NCI-H1092 treated with DMSO at 0.1 percent for 48 hours (cell line): Measurements from ENCODE around the gene PPP1R3G.

Experiments
- DNase-seq: peaks from one replicate; lab custom pipeline; 2025; lab: John Stamatoyannopoulos, UW

The PPP1R3G gene

DNA sequence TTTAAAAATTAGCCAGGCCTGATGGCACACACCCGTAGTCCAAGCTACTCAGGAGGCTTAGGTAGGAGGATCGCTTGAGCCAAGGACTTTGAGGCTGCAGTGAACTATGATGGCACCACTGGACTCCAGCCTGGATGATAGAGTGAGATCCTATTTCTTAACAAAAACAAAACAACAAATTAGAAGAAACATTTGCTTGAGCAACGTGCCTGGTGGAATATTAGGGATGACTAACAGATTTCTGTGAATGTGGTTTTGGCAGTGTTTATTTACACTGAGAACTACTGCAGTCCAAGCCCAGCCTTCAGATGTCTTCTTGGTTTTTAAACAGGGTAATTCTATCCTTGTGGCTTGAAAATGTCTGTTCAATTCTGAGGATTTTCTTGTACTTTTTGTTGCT lies 9.2 kb downstream of the PPP1R3G start:
- DNase-seq, result no peak

DNA sequence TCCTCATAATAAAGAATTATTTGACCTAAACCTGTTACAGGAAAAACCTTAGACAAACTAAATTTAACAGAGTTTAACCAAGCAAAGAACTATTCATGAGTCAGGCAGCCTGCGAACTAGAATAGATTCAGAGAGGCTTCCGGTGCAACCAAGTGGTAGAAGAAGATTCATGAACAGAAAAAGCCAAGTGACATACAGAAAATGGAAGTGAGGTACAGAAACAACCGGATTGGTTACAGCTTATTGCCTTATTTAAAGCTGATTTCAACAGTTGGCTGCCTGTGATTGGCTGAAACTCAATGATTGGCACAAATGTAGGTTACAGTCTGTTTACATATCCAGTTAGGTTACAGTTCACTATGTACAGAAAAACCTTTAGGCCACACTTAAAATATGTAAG lies 10.1 kb downstream of the PPP1R3G start:
- DNase-seq, result no peak

DNA sequence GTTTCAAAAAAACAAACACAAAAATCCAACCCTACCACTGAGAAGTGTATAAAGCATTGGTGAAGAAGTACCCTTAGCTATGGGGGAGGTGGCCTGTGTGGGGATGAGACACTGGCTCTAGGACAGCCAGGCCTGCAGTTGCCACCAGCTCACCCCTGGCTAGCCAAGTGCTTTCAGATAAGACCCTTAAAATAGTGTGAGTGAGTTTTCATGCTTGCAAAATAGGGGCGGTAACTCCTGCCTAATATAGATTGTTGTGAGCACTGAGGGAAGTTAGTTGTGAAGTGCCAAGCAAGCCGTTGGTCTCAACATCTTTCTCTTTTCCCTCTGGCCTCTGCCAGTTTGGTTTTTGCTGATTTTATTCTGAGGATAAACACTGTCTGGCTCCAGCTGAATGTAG lies 11.3 kb downstream of the PPP1R3G start:
- DNase-seq, result no peak

DNA sequence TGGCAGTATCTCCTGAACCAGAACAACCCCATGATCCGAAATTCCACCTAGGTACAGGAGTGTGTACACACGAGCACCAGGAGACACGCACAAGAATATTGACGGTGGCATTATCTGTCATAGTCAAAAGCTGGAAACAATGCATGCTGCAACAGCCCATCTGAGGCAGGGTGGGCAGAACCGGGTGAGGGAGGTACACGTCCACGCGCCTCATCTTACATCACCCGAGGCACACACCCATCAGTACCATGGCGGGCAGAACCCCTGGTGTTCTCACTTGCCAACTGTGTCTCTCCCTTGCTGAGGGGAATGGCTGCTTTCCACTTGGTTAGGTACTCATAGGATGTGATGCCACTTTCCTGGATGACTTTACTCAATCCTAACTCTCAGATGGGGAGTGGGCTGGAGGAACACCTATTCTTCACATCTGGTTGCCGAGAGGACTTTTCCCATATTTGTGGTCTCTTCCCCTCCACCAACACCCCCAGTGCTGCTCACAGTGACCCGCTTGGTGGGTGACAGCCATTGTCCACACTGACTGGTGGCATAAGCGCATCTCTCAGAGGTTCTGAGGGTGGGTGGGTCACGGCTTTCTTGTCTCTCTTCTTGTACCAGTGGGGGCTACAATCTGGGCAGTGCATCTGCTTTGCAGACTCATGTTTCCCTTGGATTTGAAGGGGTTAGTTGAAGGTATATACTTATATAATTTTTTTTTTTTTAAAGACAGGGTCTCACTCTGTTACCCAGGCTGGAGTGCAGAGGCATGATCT lies 13.5 kb downstream of the PPP1R3G start:
- no peak for DNase-seq

DNA sequence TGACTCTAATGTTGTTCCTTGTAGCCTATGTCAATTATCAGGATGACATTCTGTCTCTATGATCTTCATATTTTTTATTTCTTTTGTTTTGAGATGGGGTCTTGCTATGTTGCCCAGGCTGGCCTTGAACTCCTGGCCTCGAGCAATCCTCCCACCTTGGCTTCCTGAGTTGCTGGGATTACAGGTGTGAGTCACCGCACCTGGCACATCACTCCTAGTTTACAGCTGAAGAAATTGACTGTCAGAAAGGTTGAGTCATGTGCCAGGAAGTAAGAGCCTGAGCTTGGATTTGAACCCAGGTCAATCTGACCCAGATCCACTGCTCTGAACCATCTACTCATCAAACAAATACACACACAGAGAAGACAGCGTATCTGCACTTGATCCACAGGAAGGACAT lies 14.4 kb downstream of the PPP1R3G start:
- DNase-seq, result no peak

DNA sequence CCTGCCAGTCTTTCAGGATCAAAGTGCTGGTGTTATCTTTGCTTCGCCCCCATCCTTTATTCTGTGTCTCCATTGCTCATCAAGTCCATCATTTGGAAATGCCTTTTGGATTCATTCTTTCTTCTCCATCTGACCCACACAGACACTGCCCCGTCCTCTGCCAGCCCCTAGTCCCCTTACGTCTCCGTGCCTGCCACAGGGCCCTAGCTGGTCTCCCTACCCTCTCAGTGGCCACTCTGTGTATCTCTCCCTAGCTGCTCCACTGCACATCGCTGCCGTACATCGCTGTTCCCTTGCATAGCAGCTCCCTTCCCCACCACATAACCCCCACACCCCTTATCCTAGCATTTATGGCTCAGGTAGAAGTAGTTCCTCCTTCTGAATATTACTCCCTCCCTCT lies 15.7 kb downstream of the PPP1R3G start:
- no peak for DNase-seq

DNA sequence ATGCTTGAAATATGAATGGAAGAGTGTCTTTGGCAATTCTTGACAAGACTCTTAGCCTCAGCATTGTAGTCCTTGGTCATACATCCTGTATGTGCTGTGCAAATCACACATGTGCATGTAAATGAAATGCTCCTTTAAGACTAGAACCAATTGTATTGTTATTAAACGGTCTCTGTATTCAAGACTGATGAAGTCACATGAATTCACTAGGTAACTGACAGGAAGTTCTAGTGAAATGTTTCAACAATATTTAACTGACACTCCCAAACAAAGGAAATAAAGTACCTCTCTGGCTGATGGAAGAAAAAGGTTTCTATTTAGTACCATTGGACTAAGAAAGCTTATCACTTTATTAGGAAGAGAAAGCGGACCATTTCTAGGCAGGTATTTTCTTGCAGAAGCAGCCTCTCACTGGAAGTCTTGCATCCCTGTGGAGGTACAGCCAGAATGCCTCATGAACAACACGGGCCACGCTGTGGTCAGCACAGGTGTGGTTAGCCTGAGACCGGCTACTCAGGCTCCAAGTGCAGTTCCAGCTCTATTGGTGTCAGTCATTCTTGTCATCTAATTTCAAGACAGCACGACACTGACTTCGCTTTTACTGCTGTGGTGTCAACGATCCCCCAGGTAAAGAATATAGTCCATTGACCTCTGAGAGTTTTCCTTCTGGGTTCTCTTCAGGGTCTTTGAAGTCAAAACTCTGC lies 17.3 kb downstream of the PPP1R3G start:
- DNase-seq, result no peak

DNA sequence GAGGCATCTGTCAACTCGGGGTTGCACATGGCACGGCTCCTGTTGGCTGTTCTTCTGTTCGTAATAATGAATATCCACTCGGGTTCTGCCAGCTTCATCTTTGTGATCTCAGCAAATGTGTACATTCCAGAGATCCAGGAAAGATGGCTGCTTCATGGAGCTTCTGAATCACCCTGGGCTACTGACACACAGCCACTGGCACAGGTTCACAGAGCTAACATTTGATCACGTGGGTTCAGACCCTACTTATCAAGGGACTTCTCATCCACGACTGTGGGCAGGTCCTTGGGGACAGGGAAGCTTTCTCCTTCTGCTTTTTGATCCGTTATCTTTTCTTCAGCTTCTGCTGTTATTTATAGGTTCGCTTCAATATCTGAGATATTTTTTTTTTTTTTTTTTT lies 18.1 kb downstream of the PPP1R3G start:
- no peak for DNase-seq

DNA sequence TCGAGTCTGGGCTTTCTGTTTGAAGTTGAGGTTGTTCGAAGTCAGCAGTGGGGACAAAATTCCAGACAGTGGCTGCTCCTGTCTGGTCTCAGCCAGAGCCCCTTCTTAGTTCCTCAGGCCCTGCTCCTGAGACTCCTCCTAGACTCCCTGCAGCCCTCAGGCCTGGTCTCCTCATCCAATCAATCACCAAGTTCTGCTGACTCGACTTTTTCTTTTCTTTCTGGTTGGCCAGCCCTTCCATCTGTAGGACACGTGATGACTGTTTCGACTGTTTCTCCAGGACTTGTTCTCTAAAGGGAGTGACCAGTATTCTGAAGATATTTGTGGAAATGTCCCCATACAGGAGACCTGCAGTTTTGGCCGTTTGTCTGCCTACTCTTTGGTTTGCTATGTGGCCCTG lies 19.5 kb downstream of the PPP1R3G start:
- no peak for DNase-seq

DNA sequence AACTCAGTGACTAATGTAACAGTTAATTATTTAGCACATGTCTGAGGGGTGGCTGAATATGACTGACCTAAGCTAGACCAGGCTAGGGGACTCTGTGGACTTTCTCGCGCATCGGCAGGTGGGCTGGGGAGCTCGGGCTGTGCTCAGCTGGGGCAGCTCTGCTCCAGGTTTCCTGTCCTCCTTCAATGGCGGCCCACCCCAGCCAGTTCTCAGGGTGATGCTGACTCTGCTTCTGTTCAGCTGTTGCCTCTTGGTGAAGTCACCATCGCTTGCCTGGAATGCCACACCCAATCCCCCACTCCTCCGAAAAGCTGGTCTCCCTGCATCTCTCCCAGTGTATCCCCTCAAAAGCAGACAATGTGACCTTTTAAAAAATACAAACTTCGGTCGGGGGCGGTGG lies 20.0 kb downstream of the PPP1R3G start:
- DNase-seq, result no peak

DNA sequence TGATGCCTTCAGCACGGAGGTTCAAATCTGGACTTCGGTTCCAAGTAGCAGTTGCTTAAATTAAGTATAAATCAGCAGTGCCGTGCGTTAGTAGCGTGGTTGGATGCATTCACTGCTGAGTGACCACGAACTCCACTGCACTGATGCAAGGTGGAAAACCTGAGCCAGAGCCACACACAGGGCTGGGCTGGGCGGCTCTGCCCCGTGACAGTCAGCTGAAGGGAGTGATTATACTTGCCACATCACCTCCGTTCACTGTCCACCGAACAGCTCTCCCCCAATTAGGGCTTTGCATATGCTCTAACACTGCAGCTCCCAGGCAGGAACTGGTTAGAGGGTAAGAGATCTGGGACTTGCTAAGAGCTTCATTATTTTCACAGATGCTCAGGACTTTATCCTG lies 22.2 kb downstream of the PPP1R3G start:
- DNase-seq, result no peak

DNA sequence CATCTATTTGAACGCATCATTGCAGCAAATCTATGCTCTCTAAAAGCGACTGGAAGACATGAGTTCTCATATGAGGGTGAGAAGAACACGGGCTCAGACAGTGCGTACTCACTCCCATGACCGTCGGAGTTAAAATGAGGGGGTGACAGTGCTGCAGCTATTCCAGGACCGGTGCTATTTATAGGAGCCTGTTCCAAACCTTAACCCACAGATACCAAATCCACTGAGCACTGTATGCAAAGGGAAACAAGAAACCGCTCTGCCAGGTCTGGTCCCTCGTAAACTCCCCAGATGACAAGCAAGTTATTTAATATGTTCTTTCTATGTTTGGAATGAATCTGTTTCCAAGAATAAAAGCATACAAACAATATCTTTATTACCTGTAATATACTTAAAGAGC lies 22.9 kb downstream of the PPP1R3G start:
- DNase-seq, result no peak

DNA sequence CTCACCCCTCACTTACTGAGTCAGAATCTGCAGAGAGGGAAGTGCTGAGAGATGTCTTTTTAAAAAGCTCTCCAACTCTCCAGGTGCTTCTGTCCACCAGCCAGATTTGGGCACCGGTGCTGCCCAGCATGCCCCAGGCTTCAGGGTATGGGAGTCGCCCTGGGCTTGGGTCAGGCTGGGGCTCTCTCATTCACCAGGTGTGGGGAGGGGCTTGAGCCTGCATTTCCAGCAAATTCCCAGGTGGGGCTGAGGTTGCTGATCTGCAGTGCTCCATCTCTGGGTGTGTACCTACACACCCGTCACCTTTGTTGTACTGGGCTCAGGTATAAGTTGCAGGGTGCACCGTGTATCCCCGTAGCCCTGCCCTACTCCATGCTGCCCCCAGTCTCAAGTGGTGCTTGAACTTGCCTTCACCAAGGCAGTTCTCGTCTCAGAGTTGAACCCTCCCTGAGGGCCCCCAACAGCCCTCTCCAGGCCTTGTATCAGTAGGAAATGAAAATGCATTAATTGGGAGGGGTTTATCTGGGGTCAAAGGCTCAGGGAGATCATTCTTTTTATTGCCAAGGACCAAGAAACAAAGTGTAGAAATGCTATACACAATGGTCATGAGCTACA lies 23.5 kb downstream of the PPP1R3G start:
- DNase-seq, result no peak

DNA sequence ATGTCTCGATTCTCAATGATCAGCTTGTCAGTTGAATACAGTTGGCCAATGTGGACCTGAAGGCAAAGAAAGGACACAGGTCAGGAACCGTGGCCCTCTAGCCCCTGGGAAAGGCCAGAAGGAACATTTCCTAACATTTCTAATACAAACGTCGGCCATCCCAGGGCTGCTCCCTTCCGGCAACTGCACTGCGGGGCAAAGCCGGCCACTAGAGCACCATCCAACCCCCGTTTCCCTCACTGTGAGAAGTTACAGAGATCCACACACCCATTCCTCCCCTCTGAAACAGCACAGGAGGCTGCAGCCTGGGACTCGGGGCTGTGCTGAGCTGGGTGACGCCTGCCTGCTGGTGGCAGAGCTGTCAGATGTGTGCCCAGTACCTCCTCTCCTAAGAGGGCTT lies 24.3 kb downstream of the PPP1R3G start:
- DNase-seq, result no peak

DNA sequence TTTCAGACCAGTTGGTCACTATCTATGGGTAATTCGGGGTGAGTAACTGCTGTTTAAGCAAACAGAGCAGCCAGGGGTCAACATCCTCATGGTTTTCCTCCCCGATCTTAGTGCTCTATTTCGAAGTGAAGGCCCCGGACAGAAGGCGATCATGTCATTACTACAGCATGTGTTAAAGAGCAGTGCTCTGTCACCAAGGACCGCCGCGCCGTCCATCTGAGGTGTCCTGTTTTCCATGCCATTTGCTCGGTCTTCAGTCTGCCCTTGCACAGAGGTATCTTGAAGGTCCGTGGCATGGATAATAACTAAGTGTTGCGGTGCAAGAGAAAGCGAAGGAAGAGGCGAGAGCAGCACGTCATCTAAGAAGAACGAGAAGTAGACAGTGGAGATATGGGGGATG lies 25.1 kb downstream of the PPP1R3G start:
- DNase-seq, result no peak

DNA sequence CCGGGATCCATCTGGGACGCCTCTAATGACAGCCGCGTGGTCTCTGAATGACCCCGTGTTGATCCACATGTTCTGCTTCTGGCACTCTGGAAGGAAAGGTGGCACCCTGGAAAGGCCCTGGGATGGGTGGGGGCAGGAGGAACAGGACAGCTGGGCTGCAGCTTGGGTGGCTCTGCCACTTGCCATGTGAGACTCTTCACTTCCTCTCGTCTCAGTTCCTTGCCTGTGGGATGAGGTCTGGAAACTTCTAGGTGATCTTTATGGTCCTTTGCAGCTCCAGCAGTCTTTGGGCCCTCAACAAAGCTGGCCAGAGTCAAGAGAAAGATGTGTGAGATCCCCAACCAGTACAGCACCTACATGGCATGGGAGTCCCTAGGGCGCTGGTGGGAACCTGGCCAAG lies 26.5 kb downstream of the PPP1R3G start:
- DNase-seq, result no peak

DNA sequence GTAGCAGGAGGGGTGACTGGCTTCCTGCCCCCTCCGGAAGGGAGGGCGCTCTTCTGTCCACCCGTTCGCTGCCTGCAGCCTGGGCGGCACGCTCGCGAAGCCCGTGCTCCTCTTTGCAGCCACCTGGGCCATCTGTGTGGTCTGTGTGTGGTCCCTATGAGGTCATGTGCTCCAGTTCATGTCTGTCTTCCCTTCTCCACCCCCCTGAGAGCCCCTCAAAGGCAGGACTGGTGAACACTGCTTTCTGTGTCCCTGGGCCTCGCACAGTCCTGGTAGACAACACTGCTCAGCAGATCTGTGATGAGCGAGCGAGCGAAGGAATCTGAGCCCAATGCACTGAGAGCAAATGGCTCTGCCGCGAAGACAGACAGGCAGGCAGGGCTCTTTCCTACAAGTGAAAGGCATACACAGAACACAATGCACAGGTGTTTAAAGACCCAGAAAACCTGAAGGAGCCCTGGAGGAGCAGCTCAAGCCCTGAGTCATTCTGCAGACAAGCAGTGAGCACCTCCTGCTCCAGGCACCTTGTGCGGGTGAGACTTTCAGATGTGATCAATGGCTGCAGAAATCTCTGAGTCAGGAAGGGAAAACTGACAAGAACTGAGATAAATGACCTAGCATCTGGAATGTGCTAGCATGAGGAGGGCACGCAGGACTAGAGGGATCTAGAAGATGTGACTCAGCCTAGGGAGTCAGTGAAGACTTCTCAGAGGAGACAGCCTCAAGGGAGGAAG lies 27.1 kb downstream of the PPP1R3G start:
- no peak for DNase-seq

DNA sequence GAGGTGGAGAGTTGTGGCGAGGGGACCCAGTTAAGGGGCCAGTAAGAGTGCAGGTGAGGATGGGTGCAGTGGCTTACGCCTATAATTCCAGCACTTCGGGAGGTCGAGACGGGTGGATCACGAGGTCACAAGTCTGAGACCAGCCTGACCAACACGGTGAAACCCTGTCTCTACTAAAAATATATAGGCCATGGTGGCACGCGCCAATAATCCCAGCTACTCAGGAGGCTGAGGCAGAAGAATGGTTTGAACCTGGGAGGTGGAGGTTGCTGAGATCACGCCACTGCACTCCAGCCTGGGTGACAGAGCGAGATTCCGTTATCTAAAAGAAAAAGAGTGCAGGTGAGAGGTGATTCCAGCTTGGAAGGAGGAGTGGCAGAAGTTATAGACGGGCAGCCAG lies 28.0 kb downstream of the PPP1R3G start:
- no peak for DNase-seq

DNA sequence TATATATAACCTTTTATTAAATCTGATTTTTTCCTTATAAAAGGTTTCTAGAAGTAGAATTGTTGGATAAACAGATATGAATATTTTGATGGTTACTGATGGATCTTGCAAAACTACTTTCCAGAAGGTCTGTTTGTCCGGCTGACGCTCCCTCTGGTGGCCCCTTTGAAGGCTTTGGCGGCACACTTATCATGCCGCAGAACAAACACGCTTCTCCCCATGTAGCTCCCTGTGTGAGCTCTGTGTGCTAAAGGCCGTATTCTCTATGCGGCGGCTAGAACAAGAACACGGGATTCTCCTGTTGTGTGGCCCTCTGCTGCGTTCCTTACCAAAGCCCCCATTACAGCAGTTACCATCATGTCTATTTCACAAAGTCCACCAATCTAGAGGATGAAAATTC lies 30.0 kb downstream of the PPP1R3G start:
- DNase-seq, result no peak

DNA sequence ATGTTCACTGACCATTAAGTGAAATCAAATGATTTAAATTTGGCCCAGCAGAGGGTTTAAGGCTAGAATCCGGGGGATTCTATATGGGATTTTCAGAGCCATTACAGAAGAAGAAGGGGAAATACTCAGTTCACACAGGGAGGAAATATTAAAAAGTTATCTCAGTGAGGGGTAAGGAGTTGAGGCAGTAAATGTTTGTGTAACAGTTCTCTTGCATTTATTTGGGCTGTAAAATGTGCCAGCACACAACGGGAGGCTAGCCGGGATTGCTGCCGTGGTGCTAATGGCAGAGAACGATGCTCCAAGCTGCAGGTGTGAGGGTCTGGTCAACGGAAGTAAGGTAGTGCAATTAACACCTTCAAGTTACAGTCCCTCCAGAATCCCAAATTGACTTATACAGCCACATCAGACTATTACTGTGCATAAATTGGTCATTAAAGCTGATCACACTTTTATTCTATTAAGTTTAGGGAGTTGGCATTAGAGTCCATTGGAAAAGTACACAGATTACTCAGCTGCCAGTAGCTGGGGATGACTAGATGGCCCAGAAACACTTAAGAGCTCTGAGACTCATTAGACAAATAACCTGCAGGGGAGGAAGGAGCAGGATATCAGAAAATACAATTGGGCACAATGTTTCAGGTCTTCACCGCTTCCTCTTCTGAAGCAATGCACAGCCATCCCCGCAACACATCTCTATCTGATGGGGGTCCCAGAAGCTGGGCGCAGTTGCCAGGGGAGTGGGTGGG lies 31.3 kb downstream of the PPP1R3G start:
- DNase-seq, result no peak

DNA sequence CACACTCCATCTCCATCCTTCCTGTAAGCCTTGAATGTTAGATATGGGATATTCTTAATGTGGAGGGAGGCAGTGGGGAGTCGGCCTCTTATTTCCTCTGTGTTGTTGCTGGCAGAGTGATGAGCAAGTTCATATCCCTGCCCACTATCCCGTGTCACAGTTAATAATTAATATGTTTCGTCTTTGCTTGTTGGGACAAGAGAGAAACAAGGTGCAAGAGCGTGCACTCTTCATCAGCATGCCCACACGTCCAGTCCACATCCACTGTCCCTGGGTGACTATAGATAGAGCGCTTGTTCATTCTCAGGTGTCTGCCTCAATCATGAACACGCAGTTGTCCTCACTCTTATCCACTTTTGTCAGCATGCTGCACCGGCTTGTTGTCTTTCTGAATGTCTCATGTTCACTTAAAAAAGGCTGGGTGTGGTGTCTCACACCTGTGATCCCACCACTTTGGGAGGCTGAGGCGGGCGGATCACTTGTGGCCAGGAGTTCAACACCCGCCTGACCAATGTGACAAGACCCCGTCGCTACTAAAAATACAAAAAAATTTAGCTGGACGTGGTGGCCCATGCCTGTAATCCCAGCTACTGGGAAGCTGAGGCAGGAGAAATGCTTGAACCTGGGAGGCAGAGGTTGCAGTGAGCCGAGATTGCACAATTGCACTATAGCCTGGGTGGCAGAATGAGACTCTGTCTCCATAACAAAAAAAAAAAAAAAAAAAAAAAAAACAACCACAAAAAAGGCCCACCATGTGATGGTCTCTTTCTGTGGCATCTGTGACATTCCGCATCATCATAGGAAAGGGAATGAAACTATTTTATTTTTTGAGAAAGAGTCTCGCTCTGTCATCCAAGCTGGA lies 34.2 kb downstream of the PPP1R3G start:
- DNase-seq, result no peak
